ENCODE results near the gene SPAG5. TPM values are rescaled to one million over a fixed set of nuclear protein-coding genes. Genes with fewer than 3 reads are reported as not detected.

SPAG5 gene
- total and polyA plus RNA-seq, 9 of the 15 experiments (the other 6 are each of a cell fraction or from before 2014, with no cell fraction given), result 94.4 to 286 (median 151) TPM

GRCh38 chr17:28644787-28645575 is 46.2 kb upstream of the SPAG5 start, which contains the start of gene BLTP2 (continued):
- TF ChIP-seq, protein P1, sequence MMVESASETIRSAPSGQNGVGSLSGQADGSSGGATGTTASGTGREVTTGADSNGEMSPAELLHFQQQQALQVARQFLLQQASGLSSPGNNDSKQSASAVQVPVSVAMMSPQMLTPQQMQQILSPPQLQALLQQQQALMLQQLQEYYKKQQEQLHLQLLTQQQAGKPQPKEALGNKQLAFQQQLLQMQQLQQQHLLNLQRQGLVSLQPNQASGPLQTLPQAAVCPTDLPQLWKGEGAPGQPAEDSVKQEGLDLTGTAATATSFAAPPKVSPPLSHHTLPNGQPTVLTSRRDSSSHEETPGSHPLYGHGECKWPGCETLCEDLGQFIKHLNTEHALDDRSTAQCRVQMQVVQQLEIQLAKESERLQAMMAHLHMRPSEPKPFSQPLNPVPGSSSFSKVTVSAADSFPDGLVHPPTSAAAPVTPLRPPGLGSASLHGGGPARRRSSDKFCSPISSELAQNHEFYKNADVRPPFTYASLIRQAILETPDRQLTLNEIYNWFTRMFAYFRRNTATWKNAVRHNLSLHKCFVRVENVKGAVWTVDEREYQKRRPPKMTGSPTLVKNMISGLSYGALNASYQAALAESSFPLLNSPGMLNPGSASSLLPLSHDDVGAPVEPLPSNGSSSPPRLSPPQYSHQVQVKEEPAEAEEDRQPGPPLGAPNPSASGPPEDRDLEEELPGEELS (CRISPR knock-in tag; IDR thresholded peaks at IDR 0.05; ENCODE audit: borderline replicate concordance), result no peak
- TF ChIP-seq KDM5B (IDR thresholded peaks at IDR 0.05; ENCODE audit: insufficient replicate concordance, low read depth, low read length) (peak; percentile 67), ILF3 (IDR thresholded peaks at IDR 0.05; ENCODE audit: borderline replicate concordance) (no peak), ADNP (tag; IDR thresholded peaks at IDR 0.05) (no peak), EP400 (IDR thresholded peaks at IDR 0.05) (peak; percentile 89), NFATC3 (IDR thresholded peaks at IDR 0.05) (no peak), POLR2AphosphoS5 (IDR thresholded peaks at IDR 0.05; ENCODE audit: control insufficient read depth, insufficient read depth, low read depth, low read length) (peak; percentile 70), MYC (IDR thresholded peaks at IDR 0.05; ENCODE audit: low read depth, low read length) (peak; percentile 91), MYC (CRISPR knock-in tag; IDR thresholded peaks at IDR 0.05; ENCODE audit: borderline replicate concordance, low read depth) (peak; percentile 51; the same call in 1 of the 2 replicates), POLR2G (IDR thresholded peaks at IDR 0.05; ENCODE audit: low read depth, low read length) (peak; percentile 94), NR2C2 (CRISPR knock-in tag; IDR thresholded peaks at IDR 0.05) (no peak), NR2C2 (tag; IDR thresholded peaks at IDR 0.05) (no peak), TCFL5 (CRISPR knock-in tag; conservative IDR thresholded peaks at IDR 0.05) (no peak), PTBP1 (IDR thresholded peaks at IDR 0.05; ENCODE audit: low read depth, low read length) (no peak), FOXM1 (IDR thresholded peaks at IDR 0.05; ENCODE audit: low read depth) (peak; percentile 21; the same call in 1 of the 2 replicates), FOXM1 (CRISPR knock-in tag; IDR thresholded peaks at IDR 0.05; ENCODE audit: low read depth) (no peak), PCBP1 (IDR thresholded peaks at IDR 0.05; ENCODE audit: low read depth, low read length, poor library complexity, severe bottlenecking) (peak; percentile 74)
- TF ChIP-seq, protein P2, sequence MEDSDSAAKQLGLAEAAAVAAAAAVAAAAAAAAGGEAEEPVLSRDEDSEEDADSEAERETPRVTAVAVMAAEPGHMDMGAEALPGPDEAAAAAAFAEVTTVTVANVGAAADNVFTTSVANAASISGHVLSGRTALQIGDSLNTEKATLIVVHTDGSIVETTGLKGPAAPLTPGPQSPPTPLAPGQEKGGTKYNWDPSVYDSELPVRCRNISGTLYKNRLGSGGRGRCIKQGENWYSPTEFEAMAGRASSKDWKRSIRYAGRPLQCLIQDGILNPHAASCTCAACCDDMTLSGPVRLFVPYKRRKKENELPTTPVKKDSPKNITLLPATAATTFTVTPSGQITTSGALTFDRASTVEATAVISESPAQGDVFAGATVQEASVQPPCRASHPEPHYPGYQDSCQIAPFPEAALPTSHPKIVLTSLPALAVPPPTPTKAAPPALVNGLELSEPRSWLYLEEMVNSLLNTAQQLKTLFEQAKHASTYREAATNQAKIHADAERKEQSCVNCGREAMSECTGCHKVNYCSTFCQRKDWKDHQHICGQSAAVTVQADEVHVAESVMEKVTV (CRISPR knock-in tag; IDR thresholded peaks at IDR 0.05), result no peak
- TF ChIP-seq, protein P3, sequence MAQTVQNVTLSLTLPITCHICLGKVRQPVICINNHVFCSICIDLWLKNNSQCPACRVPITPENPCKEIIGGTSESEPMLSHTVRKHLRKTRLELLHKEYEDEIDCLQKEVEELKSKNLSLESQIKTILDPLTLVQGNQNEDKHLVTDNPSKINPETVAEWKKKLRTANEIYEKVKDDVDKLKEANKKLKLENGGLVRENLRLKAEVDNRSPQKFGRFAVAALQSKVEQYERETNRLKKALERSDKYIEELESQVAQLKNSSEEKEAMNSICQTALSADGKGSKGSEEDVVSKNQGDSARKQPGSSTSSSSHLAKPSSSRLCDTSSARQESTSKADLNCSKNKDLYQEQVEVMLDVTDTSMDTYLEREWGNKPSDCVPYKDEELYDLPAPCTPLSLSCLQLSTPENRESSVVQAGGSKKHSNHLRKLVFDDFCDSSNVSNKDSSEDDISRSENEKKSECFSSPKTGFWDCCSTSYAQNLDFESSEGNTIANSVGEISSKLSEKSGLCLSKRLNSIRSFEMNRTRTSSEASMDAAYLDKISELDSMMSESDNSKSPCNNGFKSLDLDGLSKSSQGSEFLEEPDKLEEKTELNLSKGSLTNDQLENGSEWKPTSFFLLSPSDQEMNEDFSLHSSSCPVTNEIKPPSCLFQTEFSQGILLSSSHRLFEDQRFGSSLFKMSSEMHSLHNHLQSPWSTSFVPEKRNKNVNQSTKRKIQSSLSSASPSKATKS (CRISPR knock-in tag; IDR thresholded peaks at IDR 0.05), result no peak
- TF ChIP-seq, protein P4, sequence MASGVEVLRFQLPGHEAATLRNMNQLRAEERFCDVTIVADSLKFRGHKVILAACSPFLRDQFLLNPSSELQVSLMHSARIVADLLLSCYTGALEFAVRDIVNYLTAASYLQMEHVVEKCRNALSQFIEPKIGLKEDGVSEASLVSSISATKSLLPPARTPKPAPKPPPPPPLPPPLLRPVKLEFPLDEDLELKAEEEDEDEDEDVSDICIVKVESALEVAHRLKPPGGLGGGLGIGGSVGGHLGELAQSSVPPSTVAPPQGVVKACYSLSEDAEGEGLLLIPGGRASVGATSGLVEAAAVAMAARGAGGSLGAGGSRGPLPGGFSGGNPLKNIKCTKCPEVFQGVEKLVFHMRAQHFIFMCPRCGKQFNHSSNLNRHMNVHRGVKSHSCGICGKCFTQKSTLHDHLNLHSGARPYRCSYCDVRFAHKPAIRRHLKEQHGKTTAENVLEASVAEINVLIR (CRISPR knock-in tag; IDR thresholded peaks at IDR 0.05), result peak; percentile 56; the same call in 1 of the 2 replicates

Measured in K562 (cell line).